Measurements from ENCODE around the gene CNTNAP2. TPM values are rescaled to one million over a fixed set of nuclear protein-coding genes. Genes with fewer than 3 reads are reported as not detected.

Gene CNTNAP2
- total RNA-seq, 2 donors from 2014 or later: not detected

DNA sequence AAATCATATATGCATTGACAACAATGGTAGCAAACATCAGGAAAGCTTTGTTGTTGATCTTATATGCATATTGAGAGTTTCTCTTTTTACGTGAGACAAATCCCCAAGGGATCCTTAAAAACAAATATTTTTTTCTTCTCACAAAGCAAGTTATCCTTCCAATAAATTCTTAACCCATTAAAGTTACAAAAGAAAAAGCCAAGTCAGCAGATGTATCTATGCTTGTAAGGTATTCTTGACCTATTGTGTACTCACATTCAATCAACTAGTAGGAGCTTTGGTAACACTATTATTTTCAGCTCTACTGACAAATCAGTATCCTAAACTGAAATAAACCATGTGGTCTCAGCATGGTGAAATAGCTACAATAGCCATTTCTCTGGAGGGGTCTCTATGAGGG lies 586.3 kb downstream of the CNTNAP2 start:
- H3K4me1 Mint-ChIP-seq: no peaks in the 10 kb centered on the region
- H3K9me3 Mint-ChIP-seq: peaks cover 14% of the 10 kb centered on the region
- H3K36me3 Mint-ChIP-seq (ENCODE audit: low read depth): no peaks in the 10 kb centered on the region
- H3K27ac Mint-ChIP-seq: no peak overlapping the region
- no peaks in the 10 kb centered on the region for H3K27me3 Mint-ChIP-seq
- ATAC-seq (replicated peaks): no peak
- H3K4me3 Mint-ChIP-seq: no peak overlapping the region

DNA sequence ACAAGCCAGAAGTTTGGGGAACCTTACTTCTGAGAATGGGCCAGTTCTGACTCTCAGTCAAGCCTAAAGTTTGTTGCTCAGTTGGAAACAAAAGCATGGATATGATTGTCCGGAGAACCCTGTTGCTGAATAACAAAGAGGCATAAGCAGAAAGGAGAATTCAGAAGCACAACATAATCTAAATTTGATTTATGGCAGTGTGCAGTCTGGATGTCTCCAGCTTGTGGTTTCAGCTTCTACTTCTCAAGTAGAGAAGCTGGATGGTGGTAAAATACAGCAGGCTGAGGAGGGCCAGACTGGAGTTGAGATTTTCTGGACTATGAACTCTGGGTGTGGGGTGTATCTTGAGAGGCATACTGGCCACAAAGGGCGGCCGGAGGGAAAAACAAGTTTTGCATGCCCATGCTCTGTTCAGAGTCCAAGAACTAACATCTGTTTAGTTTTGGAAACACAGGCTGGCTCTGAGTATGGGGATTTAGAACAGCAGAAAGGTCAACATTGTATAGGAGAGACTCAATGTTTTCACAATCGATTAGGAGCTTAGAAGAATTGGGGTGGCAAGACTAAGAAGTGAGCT lies 592.9 kb downstream of the CNTNAP2 start:
- Mint-ChIP-seq H3K36me3 (ENCODE audit: low read depth) (no peaks in the 10 kb centered on the region), H3K4me3 (no peak overlapping the region), H3K27ac (no peak overlapping the region), H3K9me3 (peaks cover 13% of the 10 kb centered on the region), H3K4me1 (no peaks in the 10 kb centered on the region), H3K27me3 (no peaks in the 10 kb centered on the region)
- no peak for ATAC-seq (replicated peaks)

DNA sequence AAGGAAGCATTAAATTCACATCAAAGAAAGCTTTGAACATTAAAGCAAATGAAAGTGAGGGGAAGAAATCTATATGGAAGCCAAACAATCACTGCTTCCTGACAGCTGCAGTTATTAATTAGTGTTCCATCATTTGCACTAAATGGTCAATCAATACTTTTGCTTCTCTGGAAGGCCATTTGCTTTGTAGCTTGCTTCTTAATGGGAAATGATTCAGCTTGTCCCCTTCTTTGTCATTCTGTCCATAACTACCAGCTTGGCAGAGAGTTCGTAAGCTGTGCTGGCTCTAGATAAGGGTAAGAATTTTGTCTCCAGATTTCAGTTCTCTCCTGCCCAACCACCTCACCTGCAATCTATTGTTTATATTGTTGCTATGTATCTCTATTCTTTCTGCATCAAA lies 596.6 kb downstream of the CNTNAP2 start:
- no peak overlapping the region for H3K4me3 Mint-ChIP-seq
- no peak for ATAC-seq (replicated peaks)
- H3K4me1 Mint-ChIP-seq: no peaks in the 10 kb centered on the region
- no peaks in the 10 kb centered on the region for H3K27me3 Mint-ChIP-seq
- no peaks in the 10 kb centered on the region for H3K36me3 Mint-ChIP-seq (ENCODE audit: low read depth)
- peaks cover 5% of the 10 kb centered on the region for H3K9me3 Mint-ChIP-seq
- H3K27ac Mint-ChIP-seq: no peak overlapping the region

DNA sequence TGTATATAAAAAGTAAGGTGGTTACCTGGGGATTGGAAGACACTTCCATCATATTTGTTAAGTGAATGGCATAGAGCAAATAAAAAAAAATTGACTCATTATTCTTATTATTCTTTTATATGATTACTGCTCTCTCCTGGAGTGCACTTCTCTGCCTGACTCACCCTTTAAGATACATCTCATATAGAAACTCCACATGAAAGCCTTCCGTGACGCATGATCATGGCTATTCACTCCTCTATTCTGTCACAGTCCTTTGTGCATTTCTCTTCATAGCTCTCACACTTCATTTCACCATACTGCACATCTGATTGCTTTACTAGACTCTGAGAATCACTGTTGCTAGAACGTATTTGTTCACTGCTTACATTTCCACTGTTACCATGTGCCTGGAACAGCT lies 597.3 kb downstream of the CNTNAP2 start:
- Mint-ChIP-seq H3K27ac (no peak overlapping the region), H3K27me3 (no peaks in the 10 kb centered on the region), H3K36me3 (ENCODE audit: low read depth) (no peaks in the 10 kb centered on the region), H3K9me3 (peaks cover 5% of the 10 kb centered on the region), H3K4me3 (no peak overlapping the region), H3K4me1 (no peaks in the 10 kb centered on the region)
- no peak for ATAC-seq (replicated peaks)

DNA sequence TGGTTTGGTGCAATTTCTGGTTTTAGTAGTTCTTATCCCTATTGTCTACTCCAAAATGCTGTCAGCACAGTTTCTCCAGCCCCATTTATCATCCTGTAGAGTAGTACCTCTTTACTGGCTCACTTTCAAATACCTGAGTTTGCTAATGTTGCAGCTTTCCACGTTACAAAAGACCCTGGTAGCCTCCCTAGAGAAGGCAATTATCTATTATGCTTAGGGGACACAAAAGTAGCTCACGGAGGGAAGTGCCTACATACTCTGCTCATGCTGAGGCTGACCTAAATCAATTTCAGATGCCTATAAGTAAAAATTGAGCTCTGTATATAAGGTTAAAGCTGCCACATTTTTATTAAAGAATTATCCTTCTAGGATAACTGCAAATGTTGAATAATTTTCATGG lies 603.6 kb downstream of the CNTNAP2 start:
- no peak for ATAC-seq (replicated peaks)
- Mint-ChIP-seq H3K4me1 (no peaks in the 10 kb centered on the region), H3K9me3 (no peaks in the 10 kb centered on the region), H3K27me3 (no peaks in the 10 kb centered on the region), H3K4me3 (no peak overlapping the region), H3K36me3 (ENCODE audit: low read depth) (no peaks in the 10 kb centered on the region), H3K27ac (no peak overlapping the region)

DNA sequence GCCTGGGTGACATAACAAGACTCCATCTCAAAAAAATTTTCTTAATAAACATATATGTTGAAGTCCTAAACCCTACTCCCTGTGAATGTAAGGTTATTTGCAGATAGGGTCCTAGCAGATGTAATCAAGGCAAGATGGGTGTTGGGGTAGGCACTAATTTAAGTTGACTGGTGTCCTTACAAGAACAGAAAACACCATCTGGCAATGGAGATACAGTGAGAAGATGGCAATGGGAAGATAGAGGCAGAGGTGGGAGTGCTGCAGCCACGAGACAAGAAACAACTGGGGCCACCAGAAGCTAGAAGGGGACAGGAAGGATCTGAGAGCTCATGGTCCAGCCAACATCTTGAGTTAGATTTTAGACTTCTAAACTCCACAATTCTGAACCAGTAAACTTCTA lies 606.4 kb downstream of the CNTNAP2 start:
- Mint-ChIP-seq H3K36me3 (ENCODE audit: low read depth) (no peaks in the 10 kb centered on the region), H3K27me3 (no peaks in the 10 kb centered on the region), H3K4me1 (no peaks in the 10 kb centered on the region), H3K9me3 (no peaks in the 10 kb centered on the region), H3K4me3 (no peak overlapping the region), H3K27ac (no peak overlapping the region)
- no peak for ATAC-seq (replicated peaks)

DNA sequence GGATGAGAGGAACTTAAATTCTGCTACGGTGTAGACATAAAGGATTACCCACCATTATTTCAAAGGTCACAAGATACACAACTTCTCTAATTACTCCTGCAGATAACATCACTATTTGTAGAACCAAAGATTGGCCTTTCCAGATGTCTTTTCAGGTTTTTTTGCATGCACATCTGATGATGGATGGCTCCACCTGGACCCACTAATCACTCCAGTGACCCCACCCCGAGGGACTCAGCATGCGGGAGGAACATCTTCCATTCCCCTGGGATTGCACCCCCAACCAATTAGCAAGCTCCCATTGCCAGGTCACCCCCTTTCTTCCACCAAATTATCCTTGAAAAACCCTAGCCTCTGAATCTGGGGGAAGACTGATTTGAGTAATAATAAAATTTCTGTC lies 608.9 kb downstream of the CNTNAP2 start:
- ATAC-seq (replicated peaks): no peak
- H3K4me1 Mint-ChIP-seq: no peaks in the 10 kb centered on the region
- H3K27ac Mint-ChIP-seq: no peak overlapping the region
- no peaks in the 10 kb centered on the region for H3K36me3 Mint-ChIP-seq (ENCODE audit: low read depth)
- H3K9me3 Mint-ChIP-seq: no peaks in the 10 kb centered on the region
- no peak overlapping the region for H3K4me3 Mint-ChIP-seq
- no peaks in the 10 kb centered on the region for H3K27me3 Mint-ChIP-seq

DNA sequence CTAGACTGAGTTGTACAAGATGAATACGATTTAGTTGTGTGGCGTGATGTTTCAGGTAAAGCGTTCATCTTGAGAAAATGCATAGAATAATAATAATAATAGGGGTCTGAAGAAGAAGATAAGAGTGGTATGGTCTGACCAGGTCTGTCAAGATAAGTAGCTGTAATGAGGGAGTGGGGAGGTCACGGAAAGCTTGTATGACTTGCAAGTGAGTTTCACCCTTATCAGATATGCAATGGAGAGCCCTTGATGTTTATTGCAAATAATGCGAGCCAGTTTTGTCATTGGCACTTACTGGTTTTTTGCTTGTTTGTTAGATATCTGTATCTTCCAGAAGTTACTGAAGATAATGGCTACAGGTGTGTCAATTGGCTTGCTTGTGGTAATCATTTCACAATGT lies 611.5 kb downstream of the CNTNAP2 start:
- H3K27ac Mint-ChIP-seq: no peak overlapping the region

DNA sequence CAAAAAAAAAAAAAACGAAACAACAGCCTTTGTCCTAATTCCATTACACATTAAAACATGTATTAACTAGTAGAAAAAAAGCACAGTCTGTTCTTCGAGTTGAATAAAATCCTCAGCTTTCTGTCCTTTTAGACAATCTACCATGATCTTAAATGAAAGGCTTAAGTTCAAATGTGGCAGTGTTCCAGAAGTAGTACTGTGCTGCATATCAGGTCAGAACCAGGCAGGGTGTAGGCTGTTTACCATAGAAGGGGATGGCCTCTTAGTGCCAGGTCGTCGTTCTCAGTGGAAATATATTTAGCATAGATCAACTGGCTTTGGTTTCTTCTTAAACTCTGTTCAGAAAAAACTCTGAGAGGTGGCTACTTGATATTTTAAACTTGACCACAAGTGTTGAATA lies 612.0 kb downstream of the CNTNAP2 start:
- Mint-ChIP-seq H3K4me3 (no peak overlapping the region), H3K36me3 (ENCODE audit: low read depth) (no peaks in the 10 kb centered on the region), H3K27ac (no peak overlapping the region), H3K9me3 (peaks cover 3% of the 10 kb centered on the region), H3K27me3 (no peaks in the 10 kb centered on the region), H3K4me1 (no peaks in the 10 kb centered on the region)
- ATAC-seq (replicated peaks): no peak

More for the DNA sequence above, 611.5 kb downstream of the CNTNAP2 start:
- ATAC-seq (replicated peaks): no peak
- H3K36me3 Mint-ChIP-seq (ENCODE audit: low read depth): no peaks in the 10 kb centered on the region
- H3K9me3 Mint-ChIP-seq: no peaks in the 10 kb centered on the region
- H3K4me1 Mint-ChIP-seq: no peaks in the 10 kb centered on the region
- no peak overlapping the region for H3K4me3 Mint-ChIP-seq
- H3K27me3 Mint-ChIP-seq: no peaks in the 10 kb centered on the region

DNA sequence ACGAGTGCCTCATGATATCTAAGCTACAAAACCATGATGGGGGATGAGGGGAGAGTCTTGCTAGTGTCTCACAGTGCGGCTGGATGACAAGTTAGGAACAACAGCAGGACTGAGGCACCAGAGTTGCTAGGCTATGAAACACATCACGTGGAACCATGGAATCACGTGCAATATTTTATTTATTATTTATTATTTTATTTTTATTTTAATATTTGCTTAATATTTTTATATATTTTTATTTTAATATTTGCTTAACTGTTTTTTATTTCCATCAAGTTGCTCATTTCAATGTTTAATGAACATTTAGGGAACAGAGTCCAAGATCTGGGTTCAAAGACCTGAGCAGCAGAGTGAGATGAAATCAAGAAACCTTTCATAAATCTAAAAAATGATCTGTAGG lies 614.6 kb downstream of the CNTNAP2 start:
- no peaks in the 10 kb centered on the region for H3K4me1 Mint-ChIP-seq
- no peaks in the 10 kb centered on the region for H3K27me3 Mint-ChIP-seq
- H3K27ac Mint-ChIP-seq: no peak overlapping the region
- peaks cover 6% of the 10 kb centered on the region for H3K9me3 Mint-ChIP-seq
- H3K4me3 Mint-ChIP-seq: no peak overlapping the region
- no peak for ATAC-seq (replicated peaks)
- no peaks in the 10 kb centered on the region for H3K36me3 Mint-ChIP-seq (ENCODE audit: low read depth)

DNA sequence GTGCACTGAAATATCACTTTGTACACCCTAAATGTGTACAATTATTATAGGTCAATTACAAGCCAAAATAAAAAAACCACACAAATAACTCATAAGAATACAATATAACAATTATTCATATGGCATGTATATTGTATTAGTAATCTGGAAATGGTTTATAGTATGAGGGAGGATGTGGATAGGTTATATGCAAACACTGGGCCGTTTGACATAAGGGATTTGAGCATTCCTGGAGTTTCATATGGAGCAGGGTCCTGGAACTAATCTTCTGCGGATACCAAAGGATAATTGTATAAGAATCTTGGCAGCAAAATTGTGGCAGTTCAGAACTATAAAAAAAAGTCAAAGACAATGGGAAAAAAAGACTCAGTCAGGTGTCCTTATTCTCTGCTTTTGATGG lies 619.4 kb downstream of the CNTNAP2 start:
- ATAC-seq (replicated peaks): no peak
- Mint-ChIP-seq H3K9me3 (peaks cover 16% of the 10 kb centered on the region), H3K4me3 (no peak overlapping the region), H3K27ac (no peak overlapping the region), H3K27me3 (no peaks in the 10 kb centered on the region), H3K36me3 (ENCODE audit: low read depth) (no peaks in the 10 kb centered on the region), H3K4me1 (no peaks in the 10 kb centered on the region)

DNA sequence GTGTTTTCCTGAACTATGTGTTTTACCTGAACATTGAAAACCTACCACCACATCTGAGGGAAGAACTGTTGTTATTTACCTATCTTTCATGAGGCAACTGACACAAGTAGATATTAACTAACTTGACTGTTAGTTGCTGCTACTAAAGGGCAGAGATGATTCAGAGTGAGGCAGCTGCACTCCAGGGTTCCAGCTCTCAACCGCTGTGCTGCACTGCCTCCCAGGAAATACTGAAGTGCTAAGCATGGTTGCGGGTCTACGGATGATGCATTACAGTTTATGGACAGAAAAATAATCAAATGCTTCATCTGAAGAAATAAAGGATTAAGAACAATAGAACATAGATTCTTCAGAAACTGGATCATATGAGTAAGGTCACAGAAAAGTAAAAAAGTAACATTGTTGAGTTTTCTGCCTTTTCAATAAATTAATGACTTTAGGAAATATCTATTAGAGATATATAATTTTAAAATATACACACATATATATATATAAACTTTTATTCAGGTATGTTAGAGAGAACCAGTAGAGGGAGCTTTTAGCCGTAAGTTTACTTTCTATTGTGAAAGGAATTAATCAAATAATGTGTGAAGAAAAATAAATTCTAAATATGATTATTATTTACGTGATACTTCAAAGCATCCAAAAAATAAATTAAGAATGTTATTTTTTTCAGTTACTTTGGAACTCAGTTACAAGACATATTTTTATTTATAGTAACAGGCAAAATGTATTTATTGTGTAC lies 620.0 kb downstream of the CNTNAP2 start:
- Mint-ChIP-seq H3K4me3 (no peak overlapping the region), H3K27me3 (no peaks in the 10 kb centered on the region), H3K36me3 (ENCODE audit: low read depth) (no peaks in the 10 kb centered on the region), H3K9me3 (peaks cover 22% of the 10 kb centered on the region), H3K4me1 (no peaks in the 10 kb centered on the region), H3K27ac (no peak overlapping the region)
- no peak for ATAC-seq (replicated peaks)

DNA sequence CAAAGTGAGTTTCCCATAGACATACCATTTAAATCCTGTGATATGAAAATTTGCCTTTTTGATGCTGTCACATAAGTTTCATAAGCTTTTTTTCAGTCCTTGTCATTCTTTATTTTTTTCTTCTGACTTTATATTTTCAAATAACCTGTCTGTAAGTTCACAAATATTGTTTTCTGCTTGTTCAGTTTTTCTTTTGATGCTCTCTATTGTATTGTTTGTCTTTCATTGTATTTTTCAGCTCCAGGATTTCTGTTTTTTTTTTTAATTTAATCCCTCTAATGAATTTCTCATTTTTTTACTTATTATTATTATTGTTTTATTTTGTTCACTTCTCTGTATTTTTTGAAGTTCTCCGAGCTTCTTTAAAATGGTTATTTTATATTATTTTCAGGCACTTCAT lies 623.4 kb downstream of the CNTNAP2 start:
- no peak for ATAC-seq (replicated peaks)
- Mint-ChIP-seq H3K4me1 (no peaks in the 10 kb centered on the region), H3K27ac (no peak overlapping the region), H3K36me3 (ENCODE audit: low read depth) (no peaks in the 10 kb centered on the region), H3K27me3 (no peaks in the 10 kb centered on the region), H3K4me3 (no peak overlapping the region), H3K9me3 (peaks cover 24% of the 10 kb centered on the region)

DNA sequence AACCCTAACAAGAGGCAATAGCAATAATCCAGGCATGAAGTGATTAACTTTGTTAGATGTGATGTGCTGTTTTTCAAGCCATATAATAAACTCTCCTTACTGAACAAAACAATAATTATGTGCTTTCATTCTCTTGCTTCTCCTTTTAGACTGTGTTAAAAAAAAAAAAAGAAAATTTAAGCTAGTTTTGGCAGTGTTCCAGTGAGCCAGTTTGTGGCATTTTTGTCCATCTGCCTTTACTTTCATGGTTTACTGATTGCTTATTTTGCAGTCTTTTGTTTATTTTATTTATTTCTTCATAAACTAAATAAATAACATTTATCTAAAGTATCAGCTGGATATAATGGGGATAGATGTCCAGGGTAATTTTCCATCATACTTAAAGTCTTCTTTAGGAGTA lies 625.3 kb downstream of the CNTNAP2 start:
- H3K27me3 Mint-ChIP-seq: no peaks in the 10 kb centered on the region
- H3K27ac Mint-ChIP-seq: no peak overlapping the region
- H3K4me1 Mint-ChIP-seq: no peaks in the 10 kb centered on the region
- ATAC-seq (replicated peaks): no peak
- H3K4me3 Mint-ChIP-seq: no peak overlapping the region
- H3K36me3 Mint-ChIP-seq (ENCODE audit: low read depth): no peaks in the 10 kb centered on the region
- H3K9me3 Mint-ChIP-seq: peaks cover 18% of the 10 kb centered on the region

DNA sequence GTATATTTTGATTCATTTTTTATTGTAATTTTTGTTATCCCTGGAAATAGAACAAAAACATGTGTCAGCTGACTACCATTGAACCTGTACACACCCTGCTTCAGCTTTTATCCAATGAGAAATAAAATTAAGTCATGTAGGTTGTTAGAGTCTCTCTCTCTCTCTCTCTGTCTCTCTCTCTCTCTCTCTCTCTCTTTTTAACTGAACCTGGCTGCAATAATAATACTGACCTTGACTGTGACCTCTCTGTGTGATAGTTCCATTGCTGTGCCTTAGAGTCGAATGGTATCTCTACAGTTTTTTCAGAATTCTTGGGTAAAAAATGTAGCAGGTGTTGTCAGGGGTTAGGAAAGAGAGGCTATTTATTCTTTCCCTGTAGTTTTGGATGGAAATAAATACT lies 637.8 kb downstream of the CNTNAP2 start:
- no peaks in the 10 kb centered on the region for H3K4me1 Mint-ChIP-seq
- ATAC-seq (replicated peaks): no peak
- no peaks in the 10 kb centered on the region for H3K27me3 Mint-ChIP-seq
- peaks cover 18% of the 10 kb centered on the region for H3K9me3 Mint-ChIP-seq
- H3K27ac Mint-ChIP-seq: no peak overlapping the region
- no peak overlapping the region for H3K4me3 Mint-ChIP-seq
- no peaks in the 10 kb centered on the region for H3K36me3 Mint-ChIP-seq (ENCODE audit: low read depth)

Measured in activated T-helper 17 cell treated with anti-CD3 and anti-CD28 coated beads, Interleukin-2, amount 50 U/mL, for 72 hours (primary cell).